Measurements from ENCODE around the gene RIC1. TPM values are rescaled to one million over a fixed set of nuclear protein-coding genes. Genes with fewer than 3 reads are reported as not detected.

RIC1 gene
- total RNA-seq, 1 experiment from 2014 or later = 18.6 TPM

DNA sequence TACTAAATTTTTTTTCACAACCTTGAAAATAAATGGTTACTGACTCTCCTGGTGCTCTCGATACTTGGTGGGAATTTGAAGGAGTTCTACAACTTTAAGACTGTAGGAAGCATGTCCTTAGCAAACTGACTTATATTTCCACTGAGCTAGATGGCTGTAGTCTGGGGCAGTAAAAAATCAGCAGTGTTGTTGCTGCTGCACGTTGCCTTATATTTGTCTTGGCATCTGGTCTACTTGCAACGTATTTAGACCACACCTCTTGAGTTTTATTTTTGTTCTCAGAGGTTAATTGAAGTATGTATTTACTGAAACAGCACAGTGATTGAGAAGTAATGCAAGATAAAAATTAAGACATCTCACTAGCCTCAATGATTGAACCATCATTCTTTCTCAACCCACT lies 127.7 kb downstream of the RIC1 start:
- Histone ChIP-seq H3K4me1 (no peaks in the 10 kb centered on the region), H3K4me3 (ENCODE audit: low read depth, low read length) (no peak overlapping the region), H3K27me3 (replicated peaks; ENCODE audit: control insufficient read depth, insufficient read depth, low read length) (no peaks in the 10 kb centered on the region), H3K36me3 (ENCODE audit: control insufficient read depth, insufficient read depth, low read length) (no peaks in the 10 kb centered on the region), H3K9me3 (no peaks in the 10 kb centered on the region)
- intact Hi-C loops (cut with micrococcal nuclease; ENCODE audit: unreplicated experiment) = no loop called here
- TF ChIP-seq CTCF (IDR thresholded peaks at IDR 0.05; ENCODE audit: insufficient read depth in 1 of 2, low read depth in 1 of 2, low read length in 1 of 2, severe bottlenecking in 1 of 2, unreplicated experiment in 1 of 2) = no peak
- no TSS peak for BruUV-seq (replicated peaks)
- Mint-ChIP-seq H3K27ac (ENCODE audit: unreplicated experiment) (no peak overlapping the region), H3K4me1 (ENCODE audit: low read depth, unreplicated experiment) (no peaks in the 10 kb centered on the region), H3K4me3 (ENCODE audit: unreplicated experiment) (no peak overlapping the region), H3K27me3 (ENCODE audit: insufficient read depth, unreplicated experiment) (no peaks in the 10 kb centered on the region), H3K9me3 (ENCODE audit: unreplicated experiment) (no peaks in the 10 kb centered on the region), H3K36me3 (ENCODE audit: insufficient read depth, unreplicated experiment) (peaks cover 21% of the 10 kb centered on the region)
- no peak for DNase-seq
- ChIA-PET CTCF (no interaction called here), POLR2A (no interaction called here)

DNA sequence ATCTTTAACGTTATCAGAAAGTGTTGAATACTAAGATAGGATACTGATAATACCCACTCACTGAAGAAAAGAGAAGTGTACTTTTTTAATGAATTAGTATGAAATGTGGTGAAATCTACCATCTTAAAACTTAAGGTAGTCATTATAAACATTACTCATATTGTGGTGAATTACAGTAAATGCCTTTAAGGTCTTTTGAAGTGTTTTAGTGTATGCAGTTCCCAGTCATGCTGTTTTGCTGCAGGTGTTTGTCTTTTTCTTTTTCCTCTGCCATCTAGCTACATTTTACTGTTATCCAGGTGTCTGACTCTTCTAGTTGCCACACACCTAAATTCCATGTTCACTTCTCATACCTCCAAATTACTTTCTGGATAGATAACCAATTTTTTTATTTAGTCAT lies 131.4 kb downstream of the RIC1 start:
- no peaks in the 10 kb centered on the region for H3K9me3 Mint-ChIP-seq (ENCODE audit: unreplicated experiment)
- H3K27me3 Mint-ChIP-seq (ENCODE audit: insufficient read depth, unreplicated experiment) = no peaks in the 10 kb centered on the region

GRCh38 chr9:5762421-5762820 lies 133.5 kb downstream of the RIC1 start:
- no peaks in the 10 kb centered on the region for H3K9me3 ChIP-seq
- BruUV-seq (replicated peaks) = no TSS peak
- no peak for TF ChIP-seq CTCF (IDR thresholded peaks at IDR 0.05; ENCODE audit: insufficient read depth in 1 of 2, low read depth in 1 of 2, low read length in 1 of 2, severe bottlenecking in 1 of 2, unreplicated experiment in 1 of 2)
- Mint-ChIP-seq H3K36me3 (ENCODE audit: insufficient read depth, unreplicated experiment) (peaks cover 34% of the 10 kb centered on the region), H3K9me3 (ENCODE audit: unreplicated experiment) (no peaks in the 10 kb centered on the region), H3K4me3 (ENCODE audit: unreplicated experiment) (no peak overlapping the region), H3K27me3 (ENCODE audit: insufficient read depth, unreplicated experiment) (no peaks in the 10 kb centered on the region), H3K27ac (ENCODE audit: unreplicated experiment) (no peak overlapping the region), H3K4me1 (ENCODE audit: low read depth, unreplicated experiment) (no peaks in the 10 kb centered on the region)
- ChIA-PET CTCF (no interaction called here), POLR2A (no interaction called here)
- no peaks in the 10 kb centered on the region for H3K4me1 ChIP-seq
- intact Hi-C loops (cut with micrococcal nuclease; ENCODE audit: unreplicated experiment) = no loop called here
- DNase-seq = no peak
- H3K4me3 ChIP-seq (ENCODE audit: low read depth, low read length) = no peak overlapping the region
- no peaks in the 10 kb centered on the region for H3K36me3 ChIP-seq (ENCODE audit: control insufficient read depth, insufficient read depth, low read length)
- H3K27me3 ChIP-seq (replicated peaks; ENCODE audit: control insufficient read depth, insufficient read depth, low read length) = no peaks in the 10 kb centered on the region

More for the DNA sequence above, 131.4 kb downstream of the RIC1 start:
- Histone ChIP-seq H3K27me3 (replicated peaks; ENCODE audit: control insufficient read depth, insufficient read depth, low read length) (no peaks in the 10 kb centered on the region), H3K4me1 (no peaks in the 10 kb centered on the region), H3K36me3 (ENCODE audit: control insufficient read depth, insufficient read depth, low read length) (no peaks in the 10 kb centered on the region), H3K9me3 (no peaks in the 10 kb centered on the region), H3K4me3 (ENCODE audit: low read depth, low read length) (no peak overlapping the region)
- intact Hi-C loops (cut with micrococcal nuclease; ENCODE audit: unreplicated experiment) = no loop called here
- no peak for DNase-seq
- TF ChIP-seq CTCF (IDR thresholded peaks at IDR 0.05; ENCODE audit: insufficient read depth in 1 of 2, low read depth in 1 of 2, low read length in 1 of 2, severe bottlenecking in 1 of 2, unreplicated experiment in 1 of 2) = no peak
- ChIA-PET CTCF (no interaction called here), POLR2A (interaction anchor here (0.7 kb wide), 1 partner anchor 748 kb away, joined by 3 read pairs; no protein-coding TSS in a partner anchor)
- BruUV-seq (replicated peaks) = no TSS peak
- H3K4me1 Mint-ChIP-seq (ENCODE audit: low read depth, unreplicated experiment) = no peaks in the 10 kb centered on the region
- H3K36me3 Mint-ChIP-seq (ENCODE audit: insufficient read depth, unreplicated experiment) = peaks cover 40% of the 10 kb centered on the region
- H3K27ac Mint-ChIP-seq (ENCODE audit: unreplicated experiment) = no peak overlapping the region
- no peak overlapping the region for H3K4me3 Mint-ChIP-seq (ENCODE audit: unreplicated experiment)

Measured in Caco-2 (cell line).